Stomach (tissue), 9 donors: ENCODE results near the gene LOXL1. TPM values are rescaled to one million over a fixed set of nuclear protein-coding genes. Genes with fewer than 3 reads are reported as not detected.

Experiments
- DNase-seq, 2 donors: peaks; one replicate each; pipeline versions ENCODE4 v3.0.0 to v3.0.0-alpha.2; 2013 to 2019
- H3K27ac ChIP-seq, 5 donors: fragments of 200-600 bp in 4 of 5; sonication (generic) in 4 of 5; one replicate each; pipeline ENCODE4 v1.5.1; 2013 to 2019; ENCODE audit warnings: mild to moderate bottlenecking in 1 of 5, moderate library complexity in 1 of 5
- H3K27me3 ChIP-seq, 3 donors: fragments of 200-600 bp; sonication (generic); one replicate each; pipeline ENCODE4 v1.5.1; 2017 to 2019; ENCODE audit warnings: mixed run types in 1 of 3
- H3K36me3 ChIP-seq, 4 donors: fragments of 200-600 bp; sonication (generic); 1 replicate in 3 of 4; 2 replicates in 1 of 4; pipeline ENCODE4 v1.5.1; 2016 to 2019
- H3K4me1 ChIP-seq, 4 donors: fragments of 200-600 bp; sonication (generic); one replicate each; pipeline ENCODE4 v1.5.1; 2016 to 2019
- H3K4me3 ChIP-seq, 4 donors: fragments of 200-600 bp; sonication (generic) in 3 of 4; one replicate each; pipeline ENCODE4 v1.5.1; 2016 to 2019; ENCODE audit warnings: mild to moderate bottlenecking in 1 of 4
- H3K9me3 ChIP-seq, 4 donors: fragments of 200-600 bp; sonication (generic); one replicate each; pipeline ENCODE4 v1.5.1; 2016 to 2019
- CTCF ChIP-seq, 7 experiments: fragments of 450-650 bp in 4 of 7; fragments of 200-600 bp in 3 of 7; sonication (generic) in 3 of 7; IDR thresholded peaks; one replicate each; pipeline ENCODE4 v1.5.1; 2016 to 2019; ENCODE audit warnings: antibody characterized with exemption in 7 of 7, control low read depth in 2 of 7, mild to moderate bottlenecking in 1 of 7
- EP300 ChIP-seq: sonication (generic); formaldehyde crosslinking; IDR thresholded peaks from one replicate; pipeline ENCODE4 v1.6.1; 2017; ENCODE audit warnings: antibody characterized with exemption
- POLR2A ChIP-seq, 4 donors: fragments of 450-650 bp; IDR thresholded peaks; one replicate each; pipeline ENCODE4 v1.6.1; 2016; ENCODE audit warnings: antibody characterized with exemption in 4 of 4, control low read depth in 2 of 4, mild to moderate bottlenecking in 1 of 4, moderate library complexity in 1 of 4
- POLR2AphosphoS5 ChIP-seq, 3 donors: sonication (generic); formaldehyde crosslinking; IDR thresholded peaks; one replicate each; pipeline ENCODE4 v1.6.1; 2016; ENCODE audit warnings: antibody characterized with exemption in 3 of 3
- WGBS, 5 donors: extraction: QIAGEN DNeasy Blood & Tissue Kit in 3 of 5; methylation state at CpG; one replicate each; pipeline versions ENCODE4 v1.1.5 to v1.1.7; 2013 to 2018; 5-methylcytosine and 5-hydroxymethylcytosine counted together
- intact Hi-C: fragments of 100-400 bp; cut with DNase I; formaldehyde crosslinking; loops from one replicate; pipeline ENCODE4 v1.15.1; 2023; ENCODE audit warnings: low total_unique reads
- polyA plus RNA-seq, 3 donors: library from polyadenylated mRNA; stranded (reverse); fragments of 200-250 nt; gene quantifications; one replicate each; pipeline ENCODE4 v1.2.3, GENCODE V29; 2013
- total RNA-seq, 5 donors: library from RNA; depleted of rRNA; stranded (reverse); fragments of >200 nt; gene quantifications; one replicate each; pipeline versions ENCODE4 v1.1.0 to v1.2.3, GENCODE V29; 2014 to 2016
- donor health status: healthy with polysubstance abuse.
- donor health status: Bipolar disorder and iron deficiency.
- donor health status: healthy.

The LOXL1 gene
- total and polyA plus RNA-seq, 8 donors = 5.2 to 48.4 (median 19.9) TPM

DNA sequence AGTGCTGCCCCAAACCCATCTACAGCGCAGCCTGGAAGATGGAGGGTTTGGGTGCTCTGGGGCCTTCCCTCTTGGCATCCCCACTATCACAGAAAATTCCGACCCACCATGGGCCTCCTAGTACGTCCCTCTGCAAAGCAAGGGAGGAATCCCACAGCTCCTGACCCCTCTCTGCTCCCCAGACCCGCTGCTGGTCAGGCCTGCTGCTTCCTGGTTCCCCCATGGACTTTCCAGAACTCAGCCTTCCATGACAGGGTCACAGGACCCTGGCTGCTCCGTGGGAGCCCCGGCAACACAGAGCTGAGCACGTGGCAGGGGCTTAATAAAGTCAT, 3.1 kb upstream of the LOXL1 start:
- Histone ChIP-seq H3K36me3 (no peaks in the 10 kb centered on the region), H3K27me3 (peaks cover 0 to 15% (median 0%) of the 10 kb centered on the region in 3 donors), H3K4me3 (no peak overlapping the region), H3K27ac (peak overlapping the region; percentile 16 to 95 (median 93)), H3K4me1 (peaks cover 62 to 69% (median 65%) of the 10 kb centered on the region in 4 donors), H3K9me3 (no peaks in the 10 kb centered on the region)
- WGBS, 5 donors = 57 to 77% (median 73%) methylated on average over 7 of the region's 7 CpGs
- intact Hi-C loops = no loop called here
- DNase-seq = peak in 1 of 2 donors; percentile 45
- TF ChIP-seq POLR2AphosphoS5 (IDR thresholded peaks at IDR 0.05) (no peak), EP300 (no peak), CTCF (IDR thresholded peaks at IDR 0.05) (no peak), POLR2A (IDR thresholded peaks at IDR 0.05) (no peak)

DNA sequence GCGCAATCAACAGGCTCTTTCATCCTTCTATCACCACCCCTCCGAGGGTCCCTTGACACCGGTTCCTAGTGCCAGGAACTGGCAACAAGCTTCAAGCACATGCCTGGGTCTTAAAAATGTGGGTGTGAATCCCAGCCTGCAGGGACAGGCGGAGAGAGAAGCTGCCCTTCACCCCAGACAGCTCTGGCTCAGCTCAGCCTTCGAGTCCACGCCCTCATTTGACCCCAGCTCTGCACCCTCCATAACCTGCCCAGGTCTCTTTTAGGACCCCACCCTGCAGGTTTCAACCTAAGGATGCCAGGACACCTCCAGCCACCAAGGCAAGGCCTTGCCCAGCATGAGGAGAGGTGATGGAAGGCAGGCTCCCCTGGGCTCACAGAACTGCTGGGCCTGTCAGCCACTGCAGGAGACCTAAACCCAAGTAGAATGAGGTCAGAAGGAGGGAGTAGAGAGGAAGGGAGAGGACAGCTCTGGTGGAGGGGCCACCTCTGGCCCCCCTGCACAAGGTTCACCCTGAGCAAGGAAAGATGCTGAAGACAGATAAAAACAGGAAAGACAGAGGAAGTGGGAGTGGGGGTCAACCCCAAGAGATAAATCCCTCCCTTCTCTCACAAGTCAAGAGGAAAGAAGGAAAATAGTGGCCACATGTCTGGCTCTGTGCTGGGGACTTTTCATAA, 2.6 kb upstream of the LOXL1 start:
- no peak for DNase-seq
- 52 to 71% (median 69%) methylated on average over 5 to 6 of the region's 6 CpGs for WGBS, 5 donors
- peak overlapping the region; percentile 43 to 95 (median 93) for H3K27ac ChIP-seq

DNA sequence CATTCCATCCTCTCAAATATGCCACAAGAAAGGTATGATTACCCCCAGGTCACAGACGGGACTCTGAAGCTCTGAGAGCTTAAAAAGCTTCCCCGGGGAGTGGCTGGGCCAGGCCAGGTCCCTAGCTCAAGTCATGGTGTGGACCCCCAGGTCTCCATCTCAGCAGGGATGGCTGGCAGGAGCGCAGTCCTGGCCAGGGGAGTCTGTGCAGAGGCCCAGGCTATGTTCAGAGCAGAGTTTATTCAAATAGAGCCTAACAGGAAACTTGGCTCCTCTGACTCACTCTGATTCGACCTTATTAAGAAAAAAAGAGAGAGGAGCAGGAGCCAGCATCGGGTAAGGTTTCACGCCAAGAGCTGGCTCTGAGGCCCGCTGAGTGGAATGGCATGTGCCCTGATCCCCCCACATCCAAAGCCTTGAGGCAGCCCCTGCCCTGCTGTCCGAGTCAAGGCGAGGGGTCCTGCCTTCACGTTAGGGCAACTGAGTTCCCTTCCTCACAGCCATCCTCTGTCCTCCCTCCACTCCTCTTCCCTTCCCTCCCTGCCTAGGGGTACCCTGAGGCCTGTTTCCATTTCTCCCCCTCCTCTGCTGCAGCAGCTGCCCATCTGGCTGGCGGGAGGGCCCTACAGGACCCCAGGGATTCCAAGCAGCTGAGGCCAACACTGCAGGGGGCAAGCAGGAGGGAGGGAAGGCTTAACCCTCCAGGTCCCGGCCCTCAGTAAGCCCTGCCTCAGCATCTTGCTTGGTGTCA, 1.9 kb upstream of the LOXL1 start:
- Histone ChIP-seq H3K9me3 (no peaks in the 10 kb centered on the region), H3K4me3 (no peak overlapping the region), H3K36me3 (no peaks in the 10 kb centered on the region), H3K4me1 (peaks cover 64 to 81% (median 76%) of the 10 kb centered on the region in 4 donors), H3K27ac (peak overlapping the region; percentile 43 to 95 (median 93)), H3K27me3 (peaks cover 0 to 22% (median 0%) of the 10 kb centered on the region in 3 donors)
- intact Hi-C loops = no loop called here
- DNase-seq = peak in 1 of 2 donors; percentile 70
- TF ChIP-seq POLR2AphosphoS5 (IDR thresholded peaks at IDR 0.05) (peak in 1 of 3 donors; percentile 41), EP300 (no peak)
- WGBS, 5 donors = 18 to 36% (median 22%) methylated on average over 11 to 12 of the region's 12 CpGs

More for the DNA sequence above, 2.6 kb upstream of the LOXL1 start:
- Histone ChIP-seq H3K4me1 (peaks cover 64 to 74% (median 69%) of the 10 kb centered on the region in 4 donors), H3K36me3 (no peaks in the 10 kb centered on the region), H3K9me3 (no peaks in the 10 kb centered on the region), H3K27me3 (peaks cover 0 to 18% (median 0%) of the 10 kb centered on the region in 3 donors), H3K4me3 (no peak overlapping the region)
- intact Hi-C loops = no loop called here
- TF ChIP-seq CTCF (IDR thresholded peaks at IDR 0.05) = no peak
- TF ChIP-seq POLR2AphosphoS5 (IDR thresholded peaks at IDR 0.05) = no peak
- TF ChIP-seq POLR2A (IDR thresholded peaks at IDR 0.05) = no peak

GRCh38 chr15:73925848-73926218, 429 bp upstream of the LOXL1 start:
- TF ChIP-seq EP300 = no peak
- no peak for TF ChIP-seq POLR2A (IDR thresholded peaks at IDR 0.05)
- no peak for TF ChIP-seq CTCF (IDR thresholded peaks at IDR 0.05)
- no peak for TF ChIP-seq POLR2AphosphoS5 (IDR thresholded peaks at IDR 0.05)
- peak overlapping the region; percentile 87 to 95 (median 93) for H3K27ac ChIP-seq
- WGBS, 5 donors = 43 to 51% (median 49%) methylated on average over 8 of the region's 8 CpGs
- H3K4me1 ChIP-seq = peaks cover 64 to 96% (median 87%) of the 10 kb centered on the region in 4 donors
- no peaks in the 10 kb centered on the region for H3K36me3 ChIP-seq
- intact Hi-C loops = no loop called here
- DNase-seq = no peak
- peak overlapping the region; percentile 50 to 66 (median 62) for H3K4me3 ChIP-seq
- H3K27me3 ChIP-seq = peaks cover 0 to 23% (median 0%) of the 10 kb centered on the region in 3 donors
- no peaks in the 10 kb centered on the region for H3K9me3 ChIP-seq
